ENCODE measurements around the gene PLCB1. TPM values are rescaled to one million over a fixed set of nuclear protein-coding genes. Genes with fewer than 3 reads are reported as not detected.
A peak's percentile ranks its signal among the peaks of the same experiment; 100 is the strongest.

Gene PLCB1
- total and polyA plus RNA-seq, 2 experiments from 2014 or later, result 6.7 to 20.5 TPM

- Histone ChIP-seq H3K4me1 (ENCODE audit: insufficient read depth) (peaks cover 4% of the 10 kb centered on the region), H2AFZ (no peak overlapping the region), H3K79me2 (no peaks in the 10 kb centered on the region), H3K4me3 (no peak overlapping the region), H3K27ac (no peak overlapping the region), H3K9me3 (ENCODE audit: low read depth) (no peaks in the 10 kb centered on the region), H4K20me1 (ENCODE audit: insufficient read depth, poor library complexity, severe bottlenecking) (no peaks in the 10 kb centered on the region), H3K27me3 (no peaks in the 10 kb centered on the region), H3K9me2 (replicated peaks; ENCODE audit: insufficient read depth) (no peaks in the 10 kb centered on the region), H3K36me3 (replicated peaks; ENCODE audit: insufficient read depth, low read depth) (no peaks in the 10 kb centered on the region), H3K4me2 (no peak overlapping the region)
- WGBS (ENCODE audit: low lambda C conversion rate, missing lambda C conversion rate), result 37% methylated on average over 8 of the region's 8 CpGs
- no peak for TF ChIP-seq EZH2 (IDR thresholded peaks at IDR 0.05; ENCODE audit: borderline replicate concordance)
- TF ChIP-seq EZH2phosphoT487 (IDR thresholded peaks at IDR 0.05; ENCODE audit: low read depth, severe bottlenecking, unreplicated experiment), result no peak
- peak; percentile 84 for TF ChIP-seq CTCF (IDR thresholded peaks at IDR 0.05; ENCODE audit: poor library complexity)
- DNase-seq (ENCODE audit: low spot score), result peak; percentile 71
Observed at GRCh38 chr20:8722277-8722928, 590.3 kb downstream of the PLCB1 start.

DNA sequence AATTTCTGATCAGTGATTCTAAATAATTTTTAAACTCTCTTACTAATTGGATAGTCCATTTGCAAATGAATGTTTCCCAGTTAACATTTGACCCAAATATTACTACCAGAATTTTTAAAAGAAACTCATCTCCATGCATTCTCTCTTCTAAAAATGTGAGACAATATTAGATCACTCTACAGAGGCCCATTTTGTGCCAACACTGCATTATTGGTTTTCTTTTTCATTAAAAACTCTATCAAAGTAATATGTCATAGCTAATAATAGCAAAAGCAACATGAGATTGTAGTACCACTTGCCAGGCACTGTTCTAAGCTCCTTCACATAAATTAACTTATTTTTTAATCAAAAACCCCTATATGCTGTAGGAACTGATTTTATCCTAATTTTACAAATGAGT lies 591.2 kb downstream of the PLCB1 start:
- no peaks in the 10 kb centered on the region for H3K79me2 ChIP-seq
- H3K27me3 ChIP-seq, result no peaks in the 10 kb centered on the region
- peaks cover 4% of the 10 kb centered on the region for H3K4me1 ChIP-seq (ENCODE audit: insufficient read depth)
- H3K36me3 ChIP-seq (replicated peaks; ENCODE audit: insufficient read depth, low read depth), result no peaks in the 10 kb centered on the region
- TF ChIP-seq EZH2 (IDR thresholded peaks at IDR 0.05; ENCODE audit: borderline replicate concordance) (no peak), CTCF (IDR thresholded peaks at IDR 0.05; ENCODE audit: poor library complexity) (no peak), EZH2phosphoT487 (IDR thresholded peaks at IDR 0.05; ENCODE audit: low read depth, severe bottlenecking, unreplicated experiment) (no peak)
- no peak overlapping the region for H3K4me2 ChIP-seq
- no peaks in the 10 kb centered on the region for H3K9me3 ChIP-seq (ENCODE audit: low read depth)
- no peaks in the 10 kb centered on the region for H4K20me1 ChIP-seq (ENCODE audit: insufficient read depth, poor library complexity, severe bottlenecking)
- H3K9me2 ChIP-seq (replicated peaks; ENCODE audit: insufficient read depth), result no peaks in the 10 kb centered on the region
- no peak overlapping the region for H3K4me3 ChIP-seq
- no peak for DNase-seq (ENCODE audit: low spot score)
- H2AFZ ChIP-seq, result no peak overlapping the region
- no peak overlapping the region for H3K27ac ChIP-seq

DNA sequence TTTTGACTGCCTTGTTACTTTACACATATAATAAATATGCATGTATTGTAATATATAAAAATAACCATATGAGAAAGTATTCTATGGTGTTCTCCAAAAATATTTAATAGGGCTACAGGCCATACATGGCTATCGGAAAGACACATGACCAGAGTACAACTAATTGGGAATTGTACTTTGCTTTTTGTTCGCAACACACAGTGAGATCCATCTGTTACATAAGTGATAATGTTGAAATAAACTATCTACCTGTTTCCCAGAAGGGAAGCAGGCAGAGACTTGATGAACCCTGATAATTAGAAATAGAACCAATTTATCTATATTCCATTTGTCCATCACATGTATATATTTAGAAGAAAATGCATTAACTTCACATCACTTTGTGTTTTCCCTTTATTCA lies 592.8 kb downstream of the PLCB1 start:
- Histone ChIP-seq H4K20me1 (ENCODE audit: insufficient read depth, poor library complexity, severe bottlenecking) (no peaks in the 10 kb centered on the region), H2AFZ (no peak overlapping the region), H3K4me1 (ENCODE audit: insufficient read depth) (peaks cover 4% of the 10 kb centered on the region), H3K27me3 (no peaks in the 10 kb centered on the region), H3K9me2 (replicated peaks; ENCODE audit: insufficient read depth) (no peaks in the 10 kb centered on the region), H3K4me3 (no peak overlapping the region), H3K36me3 (replicated peaks; ENCODE audit: insufficient read depth, low read depth) (no peaks in the 10 kb centered on the region), H3K27ac (no peak overlapping the region), H3K4me2 (no peak overlapping the region), H3K9me3 (ENCODE audit: low read depth) (no peaks in the 10 kb centered on the region), H3K79me2 (no peaks in the 10 kb centered on the region)
- WGBS (ENCODE audit: low lambda C conversion rate, missing lambda C conversion rate), result 94% methylated on average over 2 of the region's 2 CpGs
- DNase-seq (ENCODE audit: low spot score), result no peak
- TF ChIP-seq EZH2 (IDR thresholded peaks at IDR 0.05; ENCODE audit: borderline replicate concordance) (no peak), CTCF (IDR thresholded peaks at IDR 0.05; ENCODE audit: poor library complexity) (no peak), EZH2phosphoT487 (IDR thresholded peaks at IDR 0.05; ENCODE audit: low read depth, severe bottlenecking, unreplicated experiment) (no peak)

All from hepatocyte (in vitro differentiated cells).